ENCODE results near the gene CRYAA. TPM values are rescaled to one million over a fixed set of nuclear protein-coding genes. Genes with fewer than 3 reads are reported as not detected.
A peak's percentile ranks its signal among the peaks of the same experiment; 100 is the strongest.
"Not testable (repeated sequence)": the region's sequence is repeated elsewhere in the genome, so short reads cannot be mapped to it uniquely, and the experiment has no call there.

CRYAA gene
- total RNA-seq, 3 donors from 2014 or later (not counting 1 experiment from before 2014, with no cell fraction given): not detected

- ATAC-seq: peak in 1 of 3 donors; percentile 52
- H3K27me3 ChIP-seq (ENCODE audit: control insufficient read depth, insufficient read depth, low read length); H3K27ac ChIP-seq (ENCODE audit: low read length); H3K36me3 ChIP-seq (ENCODE audit: control insufficient read depth, insufficient read depth, low read length); intact Hi-C loops (cut with micrococcal nuclease); H3K36me3 Mint-ChIP-seq; H3K4me1 Mint-ChIP-seq; H3K4me1 ChIP-seq (ENCODE audit: control insufficient read depth, insufficient read depth, low read length); H3K9me3 ChIP-seq (ENCODE audit: control insufficient read depth, insufficient read depth, low read length); H3K27ac Mint-ChIP-seq; H3K4me3 Mint-ChIP-seq; H3K27me3 Mint-ChIP-seq (ENCODE audit: low read depth in 2 of 2); H3K9me3 Mint-ChIP-seq; H3K4me3 ChIP-seq (ENCODE audit: low read length); DNase-seq: not testable (repeated sequence)
- no CpG with 5 or more reads among the region's 33 CpGs for WGBS (ENCODE audit: insufficient coverage)
These were observed 15.2 kb upstream of the CRYAA start for GRCh38 chr21:43153601-43154000.

- H3K27ac Mint-ChIP-seq; ATAC-seq; DNase-seq; H3K9me3 Mint-ChIP-seq; H3K4me3 ChIP-seq (ENCODE audit: low read length); intact Hi-C loops (cut with micrococcal nuclease); H3K9me3 ChIP-seq (ENCODE audit: control insufficient read depth, insufficient read depth, low read length); H3K4me1 Mint-ChIP-seq; H3K36me3 ChIP-seq (ENCODE audit: control insufficient read depth, insufficient read depth, low read length); H3K27me3 Mint-ChIP-seq (ENCODE audit: low read depth in 2 of 2); H3K27me3 ChIP-seq (ENCODE audit: control insufficient read depth, insufficient read depth, low read length); H3K27ac ChIP-seq (ENCODE audit: low read length); H3K4me1 ChIP-seq (ENCODE audit: control insufficient read depth, insufficient read depth, low read length); H3K36me3 Mint-ChIP-seq; H3K4me3 Mint-ChIP-seq: not testable (repeated sequence)
- WGBS (ENCODE audit: insufficient coverage): no CpG with 5 or more reads among the region's 31 CpGs
These were observed 9.3 kb upstream of the CRYAA start for GRCh38 chr21:43159279-43160175.

- WGBS (ENCODE audit: insufficient coverage): no CpG with 5 or more reads among the region's 24 CpGs
- H3K9me3 Mint-ChIP-seq; H3K4me3 ChIP-seq (ENCODE audit: low read length); ATAC-seq; H3K4me1 Mint-ChIP-seq; H3K27me3 Mint-ChIP-seq (ENCODE audit: low read depth in 2 of 2); H3K9me3 ChIP-seq (ENCODE audit: control insufficient read depth, insufficient read depth, low read length); H3K27ac Mint-ChIP-seq; H3K4me3 Mint-ChIP-seq; H3K27me3 ChIP-seq (ENCODE audit: control insufficient read depth, insufficient read depth, low read length); H3K27ac ChIP-seq (ENCODE audit: low read length); DNase-seq; intact Hi-C loops (cut with micrococcal nuclease); H3K36me3 Mint-ChIP-seq; H3K4me1 ChIP-seq (ENCODE audit: control insufficient read depth, insufficient read depth, low read length); H3K36me3 ChIP-seq (ENCODE audit: control insufficient read depth, insufficient read depth, low read length): not testable (repeated sequence)
These were observed 6.7 kb upstream of the CRYAA start for GRCh38 chr21:43161826-43162707.

DNA sequence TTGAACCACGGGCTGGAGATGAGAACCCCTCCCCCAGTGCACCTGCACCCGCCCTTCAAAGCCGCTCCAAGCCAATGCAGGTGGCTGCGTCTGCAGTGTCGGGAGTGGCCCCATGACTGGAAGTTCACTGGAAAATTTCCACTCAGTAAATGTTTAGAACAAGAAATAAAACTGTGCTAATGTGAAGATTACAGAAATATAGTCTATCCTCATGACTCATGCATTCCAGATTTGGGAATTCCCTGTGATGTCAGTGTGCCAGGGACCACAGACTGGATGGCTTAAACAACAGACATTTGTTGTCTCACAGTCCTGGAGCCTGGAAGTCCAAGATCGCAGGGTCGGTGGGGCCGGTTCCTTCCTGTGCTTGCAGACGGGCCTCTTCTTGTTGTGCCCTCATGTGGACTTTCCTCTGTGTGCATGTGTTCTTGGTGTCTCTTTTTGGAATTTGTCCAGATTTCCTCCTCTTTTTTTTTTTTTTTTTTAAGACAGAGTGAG is 6.1 kb upstream of the CRYAA start:
- H3K27me3 Mint-ChIP-seq (ENCODE audit: low read depth in 2 of 2); H3K9me3 ChIP-seq (ENCODE audit: control insufficient read depth, insufficient read depth, low read length); H3K9me3 Mint-ChIP-seq; H3K36me3 ChIP-seq (ENCODE audit: control insufficient read depth, insufficient read depth, low read length); intact Hi-C loops (cut with micrococcal nuclease); H3K4me1 Mint-ChIP-seq; DNase-seq; H3K4me1 ChIP-seq (ENCODE audit: control insufficient read depth, insufficient read depth, low read length); H3K27me3 ChIP-seq (ENCODE audit: control insufficient read depth, insufficient read depth, low read length); ATAC-seq; H3K4me3 ChIP-seq (ENCODE audit: low read length); H3K4me3 Mint-ChIP-seq; H3K36me3 Mint-ChIP-seq; H3K27ac ChIP-seq (ENCODE audit: low read length); H3K27ac Mint-ChIP-seq: not testable (repeated sequence)
- no CpG with 5 or more reads among the region's 9 CpGs for WGBS (ENCODE audit: insufficient coverage)

DNA sequence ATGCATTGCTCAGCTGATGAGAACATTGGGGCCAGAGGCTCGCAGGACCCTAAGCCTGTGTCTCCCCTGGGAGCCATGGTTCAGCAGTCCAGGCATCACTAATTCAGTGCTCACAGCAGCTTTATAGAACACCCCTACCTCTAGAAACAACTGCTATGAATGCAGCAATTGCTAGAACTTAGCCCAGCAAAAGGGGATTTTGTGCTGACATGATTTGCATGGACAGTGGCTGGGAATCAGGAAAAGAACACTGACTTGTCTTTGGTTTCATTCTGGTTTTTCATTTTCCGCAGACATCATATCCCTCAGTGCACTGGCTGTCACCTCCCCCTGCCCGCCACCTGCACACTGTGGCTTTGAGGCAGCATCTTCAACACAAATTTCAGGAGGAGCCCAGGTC is 4.0 kb upstream of the CRYAA start:
- H3K36me3 ChIP-seq (ENCODE audit: control insufficient read depth, insufficient read depth, low read length); ATAC-seq; H3K4me1 Mint-ChIP-seq; H3K36me3 Mint-ChIP-seq; H3K4me3 ChIP-seq (ENCODE audit: low read length); H3K27me3 Mint-ChIP-seq (ENCODE audit: low read depth in 2 of 2); H3K27ac Mint-ChIP-seq; H3K27me3 ChIP-seq (ENCODE audit: control insufficient read depth, insufficient read depth, low read length); intact Hi-C loops (cut with micrococcal nuclease); H3K9me3 ChIP-seq (ENCODE audit: control insufficient read depth, insufficient read depth, low read length); H3K4me1 ChIP-seq (ENCODE audit: control insufficient read depth, insufficient read depth, low read length); H3K9me3 Mint-ChIP-seq; H3K4me3 Mint-ChIP-seq; H3K27ac ChIP-seq (ENCODE audit: low read length); DNase-seq: not testable (repeated sequence)
- WGBS (ENCODE audit: insufficient coverage): no CpG with 5 or more reads among the region's 3 CpGs

GRCh38 chr21:43165734-43166133 is 3.1 kb upstream of the CRYAA start:
- H3K27ac Mint-ChIP-seq; ATAC-seq; H3K4me1 Mint-ChIP-seq; H3K27me3 Mint-ChIP-seq (ENCODE audit: low read depth in 2 of 2); H3K4me3 Mint-ChIP-seq; DNase-seq; H3K27ac ChIP-seq (ENCODE audit: low read length); H3K4me3 ChIP-seq (ENCODE audit: low read length); H3K4me1 ChIP-seq (ENCODE audit: control insufficient read depth, insufficient read depth, low read length); H3K9me3 Mint-ChIP-seq; H3K36me3 Mint-ChIP-seq; H3K27me3 ChIP-seq (ENCODE audit: control insufficient read depth, insufficient read depth, low read length); intact Hi-C loops (cut with micrococcal nuclease); H3K9me3 ChIP-seq (ENCODE audit: control insufficient read depth, insufficient read depth, low read length); H3K36me3 ChIP-seq (ENCODE audit: control insufficient read depth, insufficient read depth, low read length): not testable (repeated sequence)
- 100% methylated on average over 3 of the region's 15 CpGs for WGBS (ENCODE audit: insufficient coverage)

DNA sequence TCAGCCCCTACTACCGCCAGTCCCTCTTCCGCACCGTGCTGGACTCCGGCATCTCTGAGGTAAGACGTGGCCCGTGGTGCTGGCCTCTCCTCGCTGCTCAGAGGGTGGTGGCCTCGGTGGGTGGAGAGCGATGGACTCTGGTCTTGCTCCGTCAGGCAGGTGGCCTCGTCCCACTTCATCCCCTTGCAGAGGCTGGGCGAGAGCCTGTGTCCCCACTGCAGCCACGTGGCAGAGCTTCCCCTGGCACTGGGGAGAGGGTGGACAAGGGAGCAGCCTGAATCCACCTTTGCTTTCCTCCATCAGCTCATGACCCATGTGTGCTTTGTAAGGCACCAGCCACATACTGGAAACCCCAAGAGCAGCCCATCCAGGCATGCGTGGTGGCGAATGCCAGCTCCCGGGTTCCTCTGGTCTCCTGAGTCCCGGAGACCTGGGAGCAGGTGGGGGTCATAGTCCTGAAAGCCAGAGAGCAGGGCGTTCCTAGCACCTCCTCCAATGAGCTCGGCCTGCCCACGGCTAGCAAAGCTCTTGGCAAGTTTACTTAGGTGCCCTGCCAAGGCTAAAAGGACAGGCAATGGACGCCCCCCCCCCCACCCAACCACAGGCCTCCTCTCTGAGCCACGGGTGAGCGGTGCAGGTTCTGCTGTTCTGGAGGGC is 550 bp downstream of the CRYAA start:
- H3K4me1 Mint-ChIP-seq; H3K36me3 ChIP-seq (ENCODE audit: control insufficient read depth, insufficient read depth, low read length); DNase-seq; H3K27ac Mint-ChIP-seq; H3K27me3 Mint-ChIP-seq (ENCODE audit: low read depth in 2 of 2); ATAC-seq; H3K27ac ChIP-seq (ENCODE audit: low read length); intact Hi-C loops (cut with micrococcal nuclease); H3K4me3 Mint-ChIP-seq; H3K36me3 Mint-ChIP-seq; H3K9me3 ChIP-seq (ENCODE audit: control insufficient read depth, insufficient read depth, low read length); H3K27me3 ChIP-seq (ENCODE audit: control insufficient read depth, insufficient read depth, low read length); H3K9me3 Mint-ChIP-seq; H3K4me3 ChIP-seq (ENCODE audit: low read length); H3K4me1 ChIP-seq (ENCODE audit: control insufficient read depth, insufficient read depth, low read length): not testable (repeated sequence)
- WGBS (ENCODE audit: insufficient coverage): no CpG with 5 or more reads among the region's 23 CpGs
